ENCODE measurements around the gene FSTL4. TPM values are rescaled to one million over a fixed set of nuclear protein-coding genes. Genes with fewer than 3 reads are reported as not detected.

FSTL4 gene
- total and polyA plus RNA-seq, 4 donors = 0.02 to 0.18 TPM; not detected in 2

DNA sequence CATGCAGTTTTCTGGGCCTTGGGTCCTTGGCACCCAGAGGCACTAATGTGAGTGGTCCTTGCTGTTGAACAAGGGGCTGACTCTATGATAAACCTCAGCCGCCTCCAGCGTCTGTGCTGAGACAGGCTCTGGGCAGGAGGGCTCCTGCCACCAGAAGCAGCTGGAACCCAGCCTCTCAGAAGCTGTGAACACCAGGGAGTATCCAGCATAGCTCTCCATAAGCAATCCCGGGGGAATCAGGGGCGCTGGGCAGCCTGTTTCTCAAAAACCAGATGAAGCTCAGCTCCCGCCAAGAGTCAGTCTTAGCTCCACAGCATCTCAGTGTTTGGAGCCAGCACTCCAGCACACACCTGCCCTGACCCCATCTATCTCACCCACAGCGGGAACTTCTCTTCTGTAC, 390.3 kb downstream of the FSTL4 start:
- Histone ChIP-seq H3K9me3 (ENCODE audit: control insufficient read depth in 4 of 4, low read length in 3 of 4) (no peaks in the 10 kb centered on the region), H3K27me3 (ENCODE audit: control insufficient read depth in 4 of 4, insufficient read depth in 4 of 4, low read length in 3 of 4) (no peaks in the 10 kb centered on the region)

More for the DNA sequence above, 390.3 kb downstream of the FSTL4 start:
- DNase-seq (ENCODE audit: low spot score) = no peak
- peaks cover 0 to 4% (median 3%) of the 10 kb centered on the region in 4 donors for H3K4me1 ChIP-seq (ENCODE audit: control insufficient read depth in 4 of 4, insufficient read depth in 4 of 4, low read length in 3 of 4)
- no peak for TF ChIP-seq RAD21 (IDR thresholded peaks at IDR 0.05)
- TF ChIP-seq REST (IDR thresholded peaks at IDR 0.05) = no peak
- no peak for TF ChIP-seq NR2F2 (IDR thresholded peaks at IDR 0.05)
- no peak for TF ChIP-seq HNF4G (IDR thresholded peaks at IDR 0.05)
- TF ChIP-seq HNF4A (conservative IDR thresholded peaks at IDR 0.05) = no peak
- TF ChIP-seq, protein P1, sequence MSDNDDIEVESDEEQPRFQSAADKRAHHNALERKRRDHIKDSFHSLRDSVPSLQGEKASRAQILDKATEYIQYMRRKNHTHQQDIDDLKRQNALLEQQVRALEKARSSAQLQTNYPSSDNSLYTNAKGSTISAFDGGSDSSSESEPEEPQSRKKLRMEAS (IDR thresholded peaks at IDR 0.05) = no peak
- TF ChIP-seq, protein P2, sequence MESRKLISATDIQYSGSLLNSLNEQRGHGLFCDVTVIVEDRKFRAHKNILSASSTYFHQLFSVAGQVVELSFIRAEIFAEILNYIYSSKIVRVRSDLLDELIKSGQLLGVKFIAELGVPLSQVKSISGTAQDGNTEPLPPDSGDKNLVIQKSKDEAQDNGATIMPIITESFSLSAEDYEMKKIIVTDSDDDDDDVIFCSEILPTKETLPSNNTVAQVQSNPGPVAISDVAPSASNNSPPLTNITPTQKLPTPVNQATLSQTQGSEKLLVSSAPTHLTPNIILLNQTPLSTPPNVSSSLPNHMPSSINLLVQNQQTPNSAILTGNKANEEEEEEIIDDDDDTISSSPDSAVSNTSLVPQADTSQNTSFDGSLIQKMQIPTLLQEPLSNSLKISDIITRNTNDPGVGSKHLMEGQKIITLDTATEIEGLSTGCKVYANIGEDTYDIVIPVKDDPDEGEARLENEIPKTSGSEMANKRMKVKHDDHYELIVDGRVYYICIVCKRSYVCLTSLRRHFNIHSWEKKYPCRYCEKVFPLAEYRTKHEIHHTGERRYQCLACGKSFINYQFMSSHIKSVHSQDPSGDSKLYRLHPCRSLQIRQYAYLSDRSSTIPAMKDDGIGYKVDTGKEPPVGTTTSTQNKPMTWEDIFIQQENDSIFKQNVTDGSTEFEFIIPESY (IDR thresholded peaks at IDR 0.05) = no peak
- no peak for TF ChIP-seq ATF3 (IDR thresholded peaks at IDR 0.05)
- TF ChIP-seq SP1 (IDR thresholded peaks at IDR 0.05) = no peak
- TF ChIP-seq RXRA (IDR thresholded peaks at IDR 0.05) = no peak
- no peak for TF ChIP-seq FOXA2 (IDR thresholded peaks at IDR 0.05)
- TF ChIP-seq GABPA (IDR thresholded peaks at IDR 0.05 in 1 of 2, conservative IDR thresholded peaks at IDR 0.05 in 1 of 2) = no peak
- no peak for TF ChIP-seq CTCF (IDR thresholded peaks at IDR 0.05; ENCODE audit: low read depth, low read length, missing input control)
- H3K4me3 ChIP-seq (ENCODE audit: low read depth in 1 of 3, low read length in 3 of 3) = no peak overlapping the region
- H3K36me3 ChIP-seq (ENCODE audit: control insufficient read depth in 4 of 4, insufficient read depth in 3 of 4, low read depth in 1 of 4, low read length in 3 of 4) = no peaks in the 10 kb centered on the region
- H3K9ac ChIP-seq (ENCODE audit: low read depth in 1 of 2, low read length in 2 of 2) = no peak overlapping the region
- H3K27ac ChIP-seq (ENCODE audit: low read depth in 1 of 2, low read length in 2 of 2) = no peak overlapping the region
- 94% methylated on average over 6 of the region's 6 CpGs for WGBS

All from liver (tissue), 9 donors.